ENCODE results near the gene VILL.

The VILL gene

DNA sequence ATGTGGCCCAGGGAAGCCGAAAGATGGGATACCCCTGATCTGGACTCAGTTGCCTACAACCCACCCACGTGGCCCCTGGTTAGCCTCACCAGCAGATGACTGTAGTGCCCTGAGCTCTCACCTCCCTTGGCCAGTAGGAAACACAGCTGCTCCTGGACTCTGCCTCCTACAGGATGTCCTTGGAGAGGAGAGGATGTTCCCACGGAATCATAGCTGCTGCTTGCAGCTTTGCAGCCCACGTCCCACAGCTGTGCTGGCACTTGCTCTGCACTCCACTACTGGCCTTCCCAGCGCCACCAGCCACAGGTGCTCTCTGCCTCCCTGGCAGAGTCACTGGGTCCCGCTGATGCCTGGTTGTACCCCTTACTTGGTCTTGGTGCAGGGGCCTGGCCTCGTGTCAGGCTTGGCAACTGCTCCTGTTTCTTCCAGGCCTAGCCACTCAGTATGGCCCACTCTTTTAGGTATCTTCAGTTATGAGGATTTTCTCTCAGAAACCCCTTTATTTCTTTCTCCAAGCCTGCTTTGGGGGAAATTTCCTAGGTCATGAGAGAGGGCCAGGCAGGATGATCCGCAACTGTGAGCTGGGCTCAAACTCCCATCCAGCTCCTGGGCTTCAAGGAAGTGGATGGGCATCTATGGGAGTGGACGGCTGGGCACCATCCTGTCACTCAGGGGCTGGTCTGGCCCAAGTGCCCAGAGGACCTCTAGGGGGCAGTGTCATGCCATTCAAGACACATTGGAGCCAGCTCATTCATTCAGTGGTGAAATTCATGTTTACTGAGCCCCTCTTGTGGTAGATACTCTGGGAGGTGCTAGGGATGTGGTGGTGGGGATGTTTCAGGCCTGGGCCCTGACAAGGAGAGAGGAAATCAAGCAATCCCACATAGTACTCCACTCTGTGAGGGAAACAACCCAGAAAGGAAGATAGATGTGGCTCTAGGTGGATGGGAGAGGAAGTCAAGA, 16.2 kb upstream of the VILL start:
- TF ChIP-seq, protein P1, sequence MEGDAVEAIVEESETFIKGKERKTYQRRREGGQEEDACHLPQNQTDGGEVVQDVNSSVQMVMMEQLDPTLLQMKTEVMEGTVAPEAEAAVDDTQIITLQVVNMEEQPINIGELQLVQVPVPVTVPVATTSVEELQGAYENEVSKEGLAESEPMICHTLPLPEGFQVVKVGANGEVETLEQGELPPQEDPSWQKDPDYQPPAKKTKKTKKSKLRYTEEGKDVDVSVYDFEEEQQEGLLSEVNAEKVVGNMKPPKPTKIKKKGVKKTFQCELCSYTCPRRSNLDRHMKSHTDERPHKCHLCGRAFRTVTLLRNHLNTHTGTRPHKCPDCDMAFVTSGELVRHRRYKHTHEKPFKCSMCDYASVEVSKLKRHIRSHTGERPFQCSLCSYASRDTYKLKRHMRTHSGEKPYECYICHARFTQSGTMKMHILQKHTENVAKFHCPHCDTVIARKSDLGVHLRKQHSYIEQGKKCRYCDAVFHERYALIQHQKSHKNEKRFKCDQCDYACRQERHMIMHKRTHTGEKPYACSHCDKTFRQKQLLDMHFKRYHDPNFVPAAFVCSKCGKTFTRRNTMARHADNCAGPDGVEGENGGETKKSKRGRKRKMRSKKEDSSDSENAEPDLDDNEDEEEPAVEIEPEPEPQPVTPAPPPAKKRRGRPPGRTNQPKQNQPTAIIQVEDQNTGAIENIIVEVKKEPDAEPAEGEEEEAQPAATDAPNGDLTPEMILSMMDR (IDR thresholded peaks at IDR 0.05; ENCODE audit: low read length): peak; percentile 96
- no peak for TF ChIP-seq EZH2 (IDR thresholded peaks at IDR 0.05; ENCODE audit: borderline replicate concordance, low read length)
- H3K27ac ChIP-seq (ENCODE audit: low read depth, low read length, poor library complexity, severe bottlenecking): no peak overlapping the region
- peaks cover 3% of the 10 kb centered on the region for H3K4me1 ChIP-seq (ENCODE audit: insufficient read depth, low read length, severe bottlenecking)
- no peaks in the 10 kb centered on the region for H3F3A ChIP-seq (ENCODE audit: insufficient read depth, low read length)
- H3K9me3 ChIP-seq (ENCODE audit: low read length): no peaks in the 10 kb centered on the region
- no peaks in the 10 kb centered on the region for H3K9me2 ChIP-seq (ENCODE audit: low read depth, low read length)
- H3K27me3 ChIP-seq (ENCODE audit: insufficient read depth, low read length): no peaks in the 10 kb centered on the region
- H2AFZ ChIP-seq (ENCODE audit: low read length): no peak overlapping the region
- no peaks in the 10 kb centered on the region for H4K20me1 ChIP-seq (ENCODE audit: insufficient read depth, low read length)
- H3K4me2 ChIP-seq (ENCODE audit: low read length): no peak overlapping the region
- H3K79me2 ChIP-seq (ENCODE audit: insufficient read depth, low read length): no peaks in the 10 kb centered on the region
- no peaks in the 10 kb centered on the region for H3K36me3 ChIP-seq (ENCODE audit: insufficient read depth, low read length)
- no peak overlapping the region for H3K9ac ChIP-seq (ENCODE audit: low read length)
- no peak overlapping the region for H3K4me3 ChIP-seq (ENCODE audit: low read depth, low read length, poor library complexity, severe bottlenecking)

- H3K4me2 ChIP-seq (ENCODE audit: low read length): no peak overlapping the region
- no peaks in the 10 kb centered on the region for H3K36me3 ChIP-seq (ENCODE audit: insufficient read depth, low read length)
- no peaks in the 10 kb centered on the region for H3F3A ChIP-seq (ENCODE audit: insufficient read depth, low read length)
- H3K4me1 ChIP-seq (ENCODE audit: insufficient read depth, low read length, severe bottlenecking): no peaks in the 10 kb centered on the region
- H3K9me2 ChIP-seq (ENCODE audit: low read depth, low read length): no peaks in the 10 kb centered on the region
- no peaks in the 10 kb centered on the region for H3K79me2 ChIP-seq (ENCODE audit: insufficient read depth, low read length)
- H3K9ac ChIP-seq (ENCODE audit: low read length): no peak overlapping the region
- TF ChIP-seq, protein P1 (IDR thresholded peaks at IDR 0.05; ENCODE audit: low read length): no peak
- TF ChIP-seq EZH2 (IDR thresholded peaks at IDR 0.05; ENCODE audit: borderline replicate concordance, low read length): no peak
- H3K9me3 ChIP-seq (ENCODE audit: low read length): no peaks in the 10 kb centered on the region
- H4K20me1 ChIP-seq (ENCODE audit: insufficient read depth, low read length): no peaks in the 10 kb centered on the region
- no peak overlapping the region for H3K27ac ChIP-seq (ENCODE audit: low read depth, low read length, poor library complexity, severe bottlenecking)
- H2AFZ ChIP-seq (ENCODE audit: low read length): no peak overlapping the region
- H3K4me3 ChIP-seq (ENCODE audit: low read depth, low read length, poor library complexity, severe bottlenecking): no peak overlapping the region
- no peaks in the 10 kb centered on the region; the same call in 1 of the 2 replicates for H3K27me3 ChIP-seq (ENCODE audit: insufficient read depth, low read length)
Measured at GRCh38 chr3:37979541-37980461, 10.8 kb upstream of the VILL start.

DNA sequence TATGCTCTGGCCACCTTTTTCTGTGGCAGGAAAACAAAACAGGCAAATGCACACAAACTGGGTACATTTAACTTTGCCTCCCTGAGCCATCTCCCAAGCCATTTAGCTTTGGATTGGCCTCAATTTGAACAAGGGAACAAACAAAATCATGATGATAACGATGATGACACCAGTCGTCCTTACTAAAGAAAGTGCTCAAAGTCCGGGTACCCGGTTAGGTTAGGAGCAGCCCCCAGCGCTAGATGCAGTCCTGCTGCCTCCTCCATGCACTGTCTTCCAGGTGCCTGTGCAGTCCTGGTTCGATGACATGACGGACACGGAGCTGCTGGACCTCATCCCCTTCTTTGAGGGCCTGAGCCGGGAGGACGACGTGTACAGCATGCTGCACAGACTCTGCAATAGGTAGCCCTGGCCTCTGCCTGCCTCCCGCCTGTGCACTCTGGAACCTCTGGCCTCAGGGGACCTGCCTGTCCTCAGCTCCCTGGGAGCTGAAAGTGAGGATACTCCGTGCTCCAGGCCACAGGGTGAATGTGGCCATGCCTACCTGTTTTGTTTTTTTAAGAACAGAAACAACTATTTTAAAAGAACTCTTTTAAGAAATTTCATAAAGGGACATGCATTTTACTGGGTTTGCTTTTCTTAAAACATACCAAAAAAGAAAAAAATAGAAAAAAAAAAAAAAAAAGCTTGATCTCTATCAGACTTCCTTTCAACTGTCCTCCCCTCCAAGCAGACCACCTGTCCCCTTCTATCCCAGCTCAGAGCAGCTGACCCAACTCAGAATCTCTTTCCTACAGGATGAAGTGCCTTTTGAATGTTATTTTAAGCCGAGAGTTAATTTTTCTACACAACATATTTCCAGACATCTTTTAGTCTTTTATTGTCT, 9.9 kb upstream of the VILL start:
- Histone ChIP-seq H3K4me1 (ENCODE audit: insufficient read depth, low read length, severe bottlenecking) (no peaks in the 10 kb centered on the region), H3K9me2 (ENCODE audit: low read depth, low read length) (no peaks in the 10 kb centered on the region), H3K79me2 (ENCODE audit: insufficient read depth, low read length) (no peaks in the 10 kb centered on the region), H2AFZ (ENCODE audit: low read length) (no peak overlapping the region), H3K9ac (ENCODE audit: low read length) (no peak overlapping the region), H3K4me2 (ENCODE audit: low read length) (no peak overlapping the region), H3K27me3 (ENCODE audit: insufficient read depth, low read length) (no peaks in the 10 kb centered on the region; the same call in 1 of the 2 replicates), H4K20me1 (ENCODE audit: insufficient read depth, low read length) (no peaks in the 10 kb centered on the region), H3F3A (ENCODE audit: insufficient read depth, low read length) (no peaks in the 10 kb centered on the region), H3K27ac (ENCODE audit: low read depth, low read length, poor library complexity, severe bottlenecking) (no peak overlapping the region), H3K9me3 (ENCODE audit: low read length) (no peaks in the 10 kb centered on the region), H3K4me3 (ENCODE audit: low read depth, low read length, poor library complexity, severe bottlenecking) (no peak overlapping the region), H3K36me3 (ENCODE audit: insufficient read depth, low read length) (no peaks in the 10 kb centered on the region)
- TF ChIP-seq EZH2 (IDR thresholded peaks at IDR 0.05; ENCODE audit: borderline replicate concordance, low read length): no peak
- TF ChIP-seq, protein P1 (IDR thresholded peaks at IDR 0.05; ENCODE audit: low read length): no peak

Measured in OCI-LY1 (cell line).